NCI-H2171 (cell line): ENCODE results near the gene USP5.
"Not testable (repeated sequence)": the region's sequence is repeated elsewhere in the genome, so short reads cannot be mapped to it uniquely, and the experiment has no call there.

ENCODE experiments used
- DNase-seq: peaks from one replicate; lab custom pipeline; 2025; lab: John Stamatoyannopoulos, UW

Gene USP5

GRCh38 chr12:6888360-6888759 is 36.4 kb downstream of the USP5 start:
- DNase-seq, result no peak

- DNase-seq, result not testable (repeated sequence)
These were observed 36.8 kb downstream of the USP5 start for GRCh38 chr12:6888794-6889193.

- DNase-seq, result not testable (repeated sequence)
These were observed 38.0 kb downstream of the USP5 start for GRCh38 chr12:6889775-6890573.

GRCh38 chr12:6890789-6891645 is 39.1 kb downstream of the USP5 start:
- peak; percentile 100 for DNase-seq

- DNase-seq, result peak; percentile 81
These were observed 39.7 kb downstream of the USP5 start for GRCh38 chr12:6891646-6892001.

GRCh38 chr12:6892683-6893082 is 40.7 kb downstream of the USP5 start:
- DNase-seq, result not testable (repeated sequence)

GRCh38 chr12:6894321-6894720 is 42.4 kb downstream of the USP5 start:
- DNase-seq, result no peak

- DNase-seq, result peak; percentile 31
These were observed 45.0 kb downstream of the USP5 start for GRCh38 chr12:6896846-6897435.

GRCh38 chr12:6899427-6899826 is 47.5 kb downstream of the USP5 start:
- DNase-seq, result no peak

GRCh38 chr12:6899837-6900519 is 48.0 kb downstream of the USP5 start:
- peak; percentile 56 for DNase-seq

- no peak for DNase-seq
These were observed 50.5 kb downstream of the USP5 start for GRCh38 chr12:6902448-6902847.

GRCh38 chr12:6903722-6904121 is 51.8 kb downstream of the USP5 start:
- no peak for DNase-seq

GRCh38 chr12:6904280-6905276 is 52.6 kb downstream of the USP5 start, which contains the start of gene LRRC23:
LRRC23 (plus strand) TSS chr12:6904822; CDS start chr12:6905634, 812 bp downstream.
- DNase-seq, result peak; percentile 100

- DNase-seq, result no peak
These were observed 53.6 kb downstream of the USP5 start for GRCh38 chr12:6905414-6906040.

- DNase-seq, result not testable (repeated sequence)
These were observed 56.2 kb downstream of the USP5 start for GRCh38 chr12:6908141-6908540.

- peak; percentile 46 for DNase-seq
These were observed 57.6 kb downstream of the USP5 start for GRCh38 chr12:6909421-6910145.

GRCh38 chr12:6912164-6912935 is 60.4 kb downstream of the USP5 start:
- no peak for DNase-seq

- DNase-seq, result peak; percentile 100
These were observed 62.4 kb downstream of the USP5 start, which contains the start of gene ENO2 for GRCh38 chr12:6914246-6914946. ENO2 (plus strand) TSS chr12:6914580; CDS start chr12:6915833, 1,253 bp downstream.
